Muscle layer of duodenum (tissue), 2 donors: ENCODE data around the gene F13A1.

ENCODE experiments used
- H3K27ac ChIP-seq: one replicate; pipeline ENCODE4 v1.7.0; 2013; ENCODE audit warnings: mild to moderate bottlenecking, low read length
- H3K27me3 ChIP-seq: one replicate; pipeline ENCODE4 v1.7.0; 2013; ENCODE audit warnings: low read depth, mild to moderate bottlenecking, control low read depth, low read length
- H3K36me3 ChIP-seq, 2 donors: one replicate each; pipeline ENCODE4 v1.7.0; 2013; ENCODE audit warnings: low read length in 2 of 2, control low read depth in 1 of 2, mild to moderate bottlenecking in 1 of 2; ENCODE audit not compliant: insufficient read depth in 2 of 2, control insufficient read depth in 1 of 2
- H3K4me1 ChIP-seq, 2 donors: one replicate each; pipeline ENCODE4 v1.7.0; 2013; ENCODE audit warnings: low read length in 2 of 2, mild to moderate bottlenecking in 2 of 2, control low read depth in 1 of 2, moderate library complexity in 1 of 2; ENCODE audit not compliant: insufficient read depth in 2 of 2, control insufficient read depth in 1 of 2
- H3K4me3 ChIP-seq, 2 donors: one replicate each; pipeline ENCODE4 v1.7.0; 2013; ENCODE audit warnings: low read length in 2 of 2, low read depth in 1 of 2, mild to moderate bottlenecking in 1 of 2
- H3K9me3 ChIP-seq, 2 donors: one replicate each; pipeline ENCODE4 v1.7.0; 2013; ENCODE audit warnings: low read length in 2 of 2, control low read depth in 1 of 2, mild to moderate bottlenecking in 1 of 2; ENCODE audit not compliant: control insufficient read depth in 1 of 2
- donor health status: healthy.

Gene F13A1

GRCh38 chr6:6217855-6218758 is 102.4 kb downstream of the F13A1 start:
- no peak overlapping the region for H3K4me3 ChIP-seq
- H3K36me3 ChIP-seq = no peaks in the 10 kb centered on the region
- H3K4me1 ChIP-seq = no peaks in the 10 kb centered on the region
- H3K27ac ChIP-seq = no peak overlapping the region
- no peaks in the 10 kb centered on the region for H3K27me3 ChIP-seq
- no peaks in the 10 kb centered on the region for H3K9me3 ChIP-seq

- no peak overlapping the region for H3K4me3 ChIP-seq
- no peak overlapping the region for H3K27ac ChIP-seq
- H3K27me3 ChIP-seq = no peaks in the 10 kb centered on the region
- H3K36me3 ChIP-seq = no peaks in the 10 kb centered on the region
- H3K4me1 ChIP-seq = no peaks in the 10 kb centered on the region
- no peaks in the 10 kb centered on the region for H3K9me3 ChIP-seq
Observed at GRCh38 chr6:6210994-6211393, 109.5 kb downstream of the F13A1 start.

GRCh38 chr6:6202886-6203285 is 117.6 kb downstream of the F13A1 start:
- Histone ChIP-seq H3K9me3 (no peaks in the 10 kb centered on the region), H3K27me3 (no peaks in the 10 kb centered on the region), H3K27ac (no peak overlapping the region), H3K4me3 (no peak overlapping the region), H3K4me1 (no peaks in the 10 kb centered on the region), H3K36me3 (no peaks in the 10 kb centered on the region)

GRCh38 chr6:6201200-6201599 is 119.3 kb downstream of the F13A1 start:
- H3K4me1 ChIP-seq = no peaks in the 10 kb centered on the region
- no peak overlapping the region for H3K27ac ChIP-seq
- no peaks in the 10 kb centered on the region for H3K9me3 ChIP-seq
- no peaks in the 10 kb centered on the region for H3K27me3 ChIP-seq
- H3K4me3 ChIP-seq = no peak overlapping the region
- no peaks in the 10 kb centered on the region for H3K36me3 ChIP-seq

- Histone ChIP-seq H3K9me3 (no peaks in the 10 kb centered on the region), H3K27me3 (no peaks in the 10 kb centered on the region), H3K4me1 (no peaks in the 10 kb centered on the region), H3K36me3 (no peaks in the 10 kb centered on the region), H3K27ac (no peak overlapping the region), H3K4me3 (no peak overlapping the region)
Observed at GRCh38 chr6:6199678-6200077, 120.8 kb downstream of the F13A1 start.

- H3K4me3 ChIP-seq = no peak overlapping the region
- no peaks in the 10 kb centered on the region for H3K36me3 ChIP-seq
- H3K27ac ChIP-seq = no peak overlapping the region
- no peaks in the 10 kb centered on the region for H3K27me3 ChIP-seq
- H3K9me3 ChIP-seq = no peaks in the 10 kb centered on the region
- H3K4me1 ChIP-seq = no peaks in the 10 kb centered on the region
Observed at GRCh38 chr6:6196762-6197161, 123.7 kb downstream of the F13A1 start.

- Histone ChIP-seq H3K4me1 (no peaks in the 10 kb centered on the region), H3K27ac (no peak overlapping the region), H3K27me3 (no peaks in the 10 kb centered on the region), H3K36me3 (no peaks in the 10 kb centered on the region), H3K9me3 (no peaks in the 10 kb centered on the region), H3K4me3 (no peak overlapping the region)
Observed at GRCh38 chr6:6195080-6195479, 125.4 kb downstream of the F13A1 start.

GRCh38 chr6:6193221-6193745 is 127.2 kb downstream of the F13A1 start:
- no peaks in the 10 kb centered on the region for H3K36me3 ChIP-seq
- no peak overlapping the region for H3K27ac ChIP-seq
- no peaks in the 10 kb centered on the region for H3K27me3 ChIP-seq
- no peaks in the 10 kb centered on the region for H3K9me3 ChIP-seq
- no peak overlapping the region for H3K4me3 ChIP-seq
- H3K4me1 ChIP-seq = no peaks in the 10 kb centered on the region

- Histone ChIP-seq H3K9me3 (no peaks in the 10 kb centered on the region), H3K4me3 (no peak overlapping the region), H3K27me3 (no peaks in the 10 kb centered on the region), H3K4me1 (no peaks in the 10 kb centered on the region), H3K27ac (no peak overlapping the region), H3K36me3 (no peaks in the 10 kb centered on the region)
Observed at GRCh38 chr6:6191909-6192308, 128.6 kb downstream of the F13A1 start.

- no peaks in the 10 kb centered on the region for H3K9me3 ChIP-seq
- no peaks in the 10 kb centered on the region for H3K36me3 ChIP-seq
- H3K4me1 ChIP-seq = no peaks in the 10 kb centered on the region
- no peak overlapping the region for H3K27ac ChIP-seq
- H3K27me3 ChIP-seq = no peaks in the 10 kb centered on the region
- H3K4me3 ChIP-seq = no peak overlapping the region
Observed at GRCh38 chr6:6191476-6191875, 129.0 kb downstream of the F13A1 start.

GRCh38 chr6:6180684-6181083 is 139.8 kb downstream of the F13A1 start:
- Histone ChIP-seq H3K4me1 (no peaks in the 10 kb centered on the region), H3K36me3 (no peaks in the 10 kb centered on the region), H3K27ac (no peak overlapping the region), H3K4me3 (no peak overlapping the region), H3K27me3 (no peaks in the 10 kb centered on the region), H3K9me3 (no peaks in the 10 kb centered on the region)
